Stimulated activated CD4-positive, alpha-beta T cell treated with anti-CD3 and anti-CD28 coated beads, Interleukin-2, amount 100 ng/mL, for 4 hours (primary cell): Measurements from ENCODE around the gene CRACR2B.

Source experiments
- DNase-seq: peaks from one replicate; pipeline ENCODE4 v3.0.0-alpha.2; 2020; ENCODE audit warnings: low read depth

Gene CRACR2B

DNA sequence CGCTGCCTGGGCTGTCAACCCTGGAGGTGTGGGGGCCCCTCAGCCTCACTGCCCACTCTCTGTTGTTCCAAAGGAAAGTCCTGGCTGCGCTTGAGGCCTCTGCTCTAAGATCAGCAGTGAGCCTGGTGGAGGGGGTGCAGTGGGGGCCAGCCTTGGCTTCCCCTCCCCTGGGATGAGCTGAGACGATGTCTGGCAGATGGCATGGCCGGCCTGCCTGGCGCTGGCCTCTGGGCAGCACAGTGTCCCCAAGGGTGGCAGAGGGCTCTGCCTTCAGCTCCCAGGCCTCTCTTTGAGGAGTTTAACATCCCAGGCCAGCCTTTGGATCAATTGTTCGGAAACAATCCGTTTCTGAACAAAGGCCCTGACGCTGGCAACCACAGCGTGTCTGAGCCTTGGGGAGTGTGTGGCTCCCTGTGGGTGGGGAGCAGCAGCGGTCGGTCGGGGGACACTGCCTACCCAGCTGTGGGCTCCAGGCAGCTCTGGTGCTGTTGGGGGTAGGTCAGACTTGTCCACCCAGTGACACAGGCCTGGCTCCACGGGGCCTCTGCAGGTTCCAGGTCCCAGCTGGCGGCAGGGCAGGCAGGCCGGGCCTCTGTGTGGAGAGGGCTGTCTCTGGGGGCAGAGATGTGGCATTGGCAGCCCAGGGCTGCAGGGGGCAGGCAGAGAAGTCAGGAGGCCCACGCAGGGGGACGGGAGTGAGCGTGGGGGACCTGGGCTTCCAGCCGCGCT is 27.0 kb downstream of the CRACR2B start:
- no peak for DNase-seq

DNA sequence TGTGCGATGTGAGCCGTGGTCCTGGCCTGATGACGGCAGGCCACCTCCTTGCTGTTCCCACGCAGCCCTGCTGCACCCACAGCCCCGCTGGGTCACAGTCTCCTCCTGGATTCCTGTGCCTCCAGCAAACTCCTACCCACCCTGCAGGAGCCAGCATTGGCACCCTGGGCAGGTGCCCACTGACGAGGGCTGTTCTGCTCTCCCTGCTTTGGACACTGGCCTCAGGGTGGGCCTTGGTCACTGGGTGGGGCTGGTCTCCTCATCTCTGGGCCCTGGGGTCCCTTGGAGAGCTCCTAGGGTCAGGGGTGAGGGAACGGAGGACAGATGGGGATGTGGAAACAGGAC is 27.6 kb downstream of the CRACR2B start:
- no peak for DNase-seq

DNA sequence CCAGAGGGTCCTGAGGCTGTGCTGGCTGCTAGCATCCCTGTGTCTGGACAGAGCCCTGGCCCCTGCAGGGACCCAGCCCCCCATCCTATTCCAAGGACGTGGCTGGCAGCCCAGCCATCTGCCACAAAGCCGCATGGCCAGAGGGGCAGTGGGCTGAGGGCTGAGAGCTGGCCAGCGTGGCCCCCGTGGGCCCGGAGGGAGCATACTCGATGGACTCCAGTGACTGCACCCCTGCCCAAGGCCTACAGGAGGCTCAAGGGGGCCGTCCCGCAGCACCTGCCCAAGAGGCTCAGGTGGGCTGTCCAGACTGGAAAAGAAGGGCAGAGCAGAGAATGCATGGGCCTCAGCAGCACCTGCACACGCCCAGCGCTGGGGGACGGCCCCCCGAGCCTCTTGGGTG is 28.1 kb downstream of the CRACR2B start:
- no peak for DNase-seq

DNA sequence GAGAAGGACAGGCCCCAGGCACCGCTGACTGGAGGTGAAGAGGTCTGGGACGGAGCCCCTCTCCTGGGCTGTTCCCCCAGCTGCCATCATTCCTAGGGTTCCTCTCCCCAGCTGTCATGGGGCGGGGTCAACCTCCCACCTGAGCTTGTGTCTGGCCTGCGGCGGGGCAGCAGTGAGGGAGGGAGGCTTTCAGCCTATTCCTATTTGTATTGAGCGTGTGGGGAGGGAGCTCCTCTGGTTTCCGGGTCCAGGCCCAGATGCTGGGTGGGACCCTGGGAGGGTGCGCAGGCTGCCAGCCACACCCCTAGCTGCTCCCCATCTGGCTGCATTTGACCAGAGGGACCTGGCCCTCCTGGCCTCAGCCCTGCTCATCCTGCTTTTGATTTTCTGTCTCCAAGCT is 28.7 kb downstream of the CRACR2B start:
- DNase-seq, result no peak

DNA sequence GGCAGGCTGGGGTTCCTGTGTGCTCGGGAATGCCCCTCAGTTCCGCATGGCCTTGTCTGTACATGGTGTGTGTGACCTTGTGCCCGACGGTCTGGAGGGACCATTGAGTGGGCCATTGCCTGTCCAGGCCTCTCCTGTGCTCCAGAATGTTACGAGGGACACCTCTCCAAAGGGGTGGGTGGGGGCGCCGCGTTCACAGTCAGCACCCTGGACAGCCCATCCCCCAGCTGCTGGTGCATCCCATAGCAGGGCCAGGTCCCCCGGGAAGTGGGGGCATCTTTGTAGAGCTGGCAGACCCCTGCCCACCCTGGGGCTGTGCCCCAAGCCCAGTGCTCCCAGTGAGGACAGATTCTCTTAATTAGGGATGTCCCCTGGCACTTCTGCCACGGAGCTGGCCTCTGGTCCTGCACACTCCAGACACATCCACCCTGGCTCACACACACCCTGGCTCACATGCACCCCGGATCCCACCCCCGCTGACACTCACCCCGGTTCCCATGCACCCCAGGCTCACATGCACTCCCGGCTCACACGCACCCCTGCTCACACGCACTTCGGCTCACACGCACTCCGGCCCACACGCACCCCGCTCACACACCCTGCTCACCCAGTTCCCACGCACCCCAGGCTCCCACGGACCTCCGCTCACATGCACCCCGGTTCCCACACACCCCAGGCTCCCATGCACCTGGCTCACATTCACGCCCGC is 30.5 kb downstream of the CRACR2B start:
- no peak for DNase-seq

DNA sequence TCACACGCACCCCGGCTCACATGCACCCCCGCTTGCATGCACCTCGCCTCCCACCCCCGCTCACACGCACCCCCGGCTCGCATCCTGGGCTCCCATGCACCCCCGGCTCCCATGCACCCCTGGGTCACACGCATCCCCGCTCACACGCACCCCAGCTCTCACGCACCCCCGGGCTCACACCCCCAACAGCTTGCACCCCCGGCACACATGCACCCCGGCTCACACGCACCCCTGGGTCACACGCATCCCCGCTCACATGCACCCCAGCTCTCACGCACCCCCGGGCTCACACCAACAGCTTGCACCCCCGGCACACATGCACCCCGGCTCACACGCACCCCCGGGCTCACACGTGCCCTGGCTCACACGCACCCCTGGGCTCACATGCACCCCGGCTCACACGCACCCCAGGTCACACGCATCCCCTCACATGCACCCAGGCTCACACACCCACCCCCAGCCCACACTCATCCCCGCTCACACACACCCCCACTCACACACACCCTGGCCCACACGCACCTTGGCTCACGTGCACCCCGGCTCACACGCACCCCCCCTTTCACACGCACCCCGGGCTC is 31.1 kb downstream of the CRACR2B start:
- DNase-seq, result no peak

DNA sequence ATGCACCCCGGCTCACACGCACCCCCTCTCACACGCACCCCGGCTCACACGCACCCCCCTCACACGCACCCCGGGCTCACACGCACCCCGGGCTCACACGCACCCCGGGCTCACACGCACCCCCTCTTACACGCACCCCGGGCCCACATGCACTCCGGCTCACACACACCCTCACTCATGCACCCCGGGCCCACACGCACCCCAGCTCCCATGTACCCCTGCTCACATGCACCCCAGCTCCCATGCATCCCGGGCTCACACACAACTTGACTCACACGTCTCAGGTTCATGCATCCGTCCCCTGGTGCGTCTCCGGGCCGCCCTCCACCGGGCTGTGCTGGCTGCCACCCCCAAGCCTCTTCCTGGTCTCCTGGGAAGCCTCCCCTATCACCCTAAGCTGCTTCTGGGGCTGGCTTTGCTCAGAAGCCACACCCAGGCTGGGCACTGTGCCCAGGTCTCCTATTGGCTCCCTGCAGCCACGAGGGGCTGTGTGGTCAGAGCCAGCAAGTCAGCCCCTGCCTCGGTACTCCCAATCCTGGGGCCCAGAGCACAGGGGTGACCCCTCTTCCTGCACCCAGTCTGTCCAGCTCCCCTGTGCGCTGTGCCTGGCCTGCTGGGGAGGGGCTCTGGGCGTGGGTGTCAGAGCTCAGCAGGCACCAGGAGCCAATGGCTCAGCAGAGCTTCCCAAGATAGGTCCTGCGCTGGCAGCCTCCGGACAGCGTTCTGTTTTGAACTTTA is 31.8 kb downstream of the CRACR2B start:
- DNase-seq, result no peak

DNA sequence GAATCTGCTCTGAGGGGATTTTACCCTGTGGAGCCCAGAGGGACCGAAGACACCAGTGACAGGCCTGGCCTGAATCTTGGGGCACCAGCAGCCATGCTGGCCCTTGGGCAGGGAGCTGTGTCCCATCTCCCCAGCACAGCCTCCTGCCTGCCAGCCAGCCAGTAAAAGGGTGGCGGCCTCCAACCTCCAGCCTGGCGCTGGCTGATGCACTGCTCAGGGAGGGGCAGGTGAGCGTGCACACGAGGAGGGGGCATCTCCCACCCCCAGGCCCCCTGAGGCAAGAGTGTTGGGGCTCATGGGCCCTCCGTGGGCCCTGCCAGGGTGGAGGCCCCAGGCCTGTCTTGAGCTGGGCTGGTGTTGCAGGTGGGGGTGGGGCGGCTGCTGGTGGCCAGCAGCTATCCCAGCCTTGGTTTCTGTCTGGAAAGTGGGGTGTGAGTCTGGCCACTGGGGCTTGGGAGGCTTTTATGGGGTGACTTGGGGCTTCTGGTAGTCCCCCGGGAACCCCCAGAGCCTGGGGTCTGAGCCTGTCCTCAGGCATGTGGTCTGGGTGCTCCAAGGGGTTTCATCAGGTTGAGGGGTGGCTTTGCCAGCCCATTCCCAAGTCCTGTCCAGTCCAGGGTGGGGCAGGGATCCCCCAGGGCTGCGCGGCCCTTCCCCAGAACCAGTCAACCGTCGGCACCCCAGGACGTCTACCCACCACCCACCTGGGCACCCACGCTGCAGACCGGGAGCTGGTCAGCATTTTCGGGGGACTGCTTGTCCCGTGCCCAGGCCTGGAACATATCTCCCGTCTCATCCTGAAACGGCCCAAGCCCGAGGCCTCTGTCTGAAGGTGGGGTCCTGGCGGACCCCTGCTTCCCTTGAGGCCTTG is 32.8 kb downstream of the CRACR2B start:
- DNase-seq, result no peak

DNA sequence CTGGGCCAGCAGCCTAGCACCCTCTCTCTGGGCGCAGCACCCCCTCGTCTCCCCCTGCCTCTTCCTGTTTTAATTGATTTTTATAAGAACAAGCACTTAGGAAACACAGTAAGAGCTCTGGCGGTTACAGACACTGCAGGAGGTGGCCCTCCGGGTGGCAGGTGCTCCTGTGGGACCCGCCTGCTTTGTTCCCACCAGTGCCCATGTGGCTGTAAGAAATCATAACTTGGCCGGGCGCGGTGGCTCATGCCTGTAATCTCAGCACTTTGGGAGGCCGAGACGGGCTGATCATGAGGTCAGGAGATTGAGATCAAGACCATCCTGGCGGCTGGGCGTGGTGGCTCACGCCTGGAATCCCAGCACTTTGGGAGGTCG is 33.4 kb downstream of the CRACR2B start:
- DNase-seq, result no peak

DNA sequence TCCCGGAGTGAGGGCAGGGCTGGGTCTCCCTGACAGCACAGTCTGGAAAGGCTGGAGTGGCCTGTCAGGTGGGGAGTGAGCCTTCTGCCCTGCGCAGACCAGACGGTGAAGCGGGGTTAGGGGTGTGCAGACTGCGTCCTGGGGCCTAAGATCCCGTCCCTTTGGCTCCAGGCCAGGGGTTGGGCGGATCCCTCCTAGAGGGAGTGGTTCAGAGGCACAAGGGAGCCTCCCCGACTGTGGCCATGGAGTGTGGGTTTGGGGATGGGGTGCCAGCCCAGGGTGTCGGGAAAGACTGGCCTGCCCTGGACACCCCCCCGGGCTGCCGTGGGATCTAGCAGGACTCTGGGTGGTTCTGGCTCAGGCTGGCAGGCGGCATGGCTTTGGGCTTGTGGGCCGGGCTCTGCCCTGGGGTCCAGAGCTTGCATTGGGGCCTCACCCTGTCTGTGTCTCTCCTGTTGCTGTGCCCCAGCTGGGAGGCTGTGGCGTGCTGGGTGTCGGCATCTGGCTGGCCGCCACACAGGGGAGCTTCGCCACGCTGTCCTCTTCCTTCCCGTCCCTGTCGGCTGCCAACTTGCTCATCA is 34.5 kb downstream of the CRACR2B start:
- DNase-seq, result no peak

DNA sequence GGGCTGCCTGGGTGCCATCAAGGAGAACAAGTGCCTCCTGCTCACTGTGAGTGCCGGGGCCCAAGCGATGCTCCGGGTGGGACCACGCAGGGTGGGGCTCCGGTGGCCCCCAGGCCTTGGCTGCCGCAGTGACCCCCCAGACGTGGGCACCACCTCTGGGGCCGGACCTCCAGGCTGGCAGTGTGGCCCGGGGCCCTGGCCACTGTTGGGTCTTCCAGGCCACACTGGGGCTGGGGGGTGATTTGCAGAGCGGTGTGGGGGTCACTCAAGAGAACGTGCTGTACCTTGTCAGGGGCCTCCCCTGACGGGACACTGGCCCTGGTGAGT is 34.9 kb downstream of the CRACR2B start:
- DNase-seq, result no peak

DNA sequence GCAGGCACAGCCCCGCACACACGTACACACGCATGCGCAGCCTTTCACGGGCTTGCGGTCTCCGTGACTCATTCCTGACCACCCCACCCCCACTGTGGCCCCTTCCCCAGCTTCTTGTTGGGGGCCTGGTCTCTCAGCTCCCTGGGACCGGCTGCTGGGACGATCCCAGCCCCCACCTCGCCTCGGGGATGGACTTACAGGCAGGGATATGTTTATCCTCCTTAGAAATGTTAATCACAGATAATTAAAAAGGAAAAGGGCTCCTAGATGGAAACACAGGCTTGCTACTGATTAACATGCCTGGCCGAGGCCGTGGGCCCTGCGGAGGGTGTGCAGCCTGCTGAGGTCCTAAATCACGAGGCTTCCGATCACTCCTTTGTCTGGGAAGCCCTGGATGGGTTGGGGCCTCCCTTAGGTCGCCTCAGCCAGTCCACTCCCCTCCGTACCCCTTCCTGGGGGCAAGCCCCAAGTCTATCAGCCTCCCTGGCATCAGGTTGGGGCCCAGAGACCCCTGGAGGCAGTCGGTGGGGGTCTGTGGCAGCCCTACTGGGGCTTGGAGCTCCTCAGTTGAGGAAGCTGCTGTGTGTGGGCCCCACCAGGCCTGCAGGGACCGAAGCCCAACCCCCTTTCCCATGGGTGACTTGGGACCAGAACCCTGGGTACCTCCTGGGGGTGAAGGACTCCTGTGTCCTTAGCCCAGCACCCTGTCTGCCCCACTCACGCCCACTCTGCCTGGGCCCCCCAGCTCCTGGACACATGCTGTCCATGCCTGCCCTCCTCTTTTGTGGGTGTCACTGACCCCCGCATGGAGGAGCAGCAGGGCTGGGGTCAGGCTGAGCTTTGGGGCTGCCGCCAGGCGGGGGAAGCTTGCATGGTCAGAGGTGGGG is 35.5 kb downstream of the CRACR2B start:
- DNase-seq, result no peak

DNA sequence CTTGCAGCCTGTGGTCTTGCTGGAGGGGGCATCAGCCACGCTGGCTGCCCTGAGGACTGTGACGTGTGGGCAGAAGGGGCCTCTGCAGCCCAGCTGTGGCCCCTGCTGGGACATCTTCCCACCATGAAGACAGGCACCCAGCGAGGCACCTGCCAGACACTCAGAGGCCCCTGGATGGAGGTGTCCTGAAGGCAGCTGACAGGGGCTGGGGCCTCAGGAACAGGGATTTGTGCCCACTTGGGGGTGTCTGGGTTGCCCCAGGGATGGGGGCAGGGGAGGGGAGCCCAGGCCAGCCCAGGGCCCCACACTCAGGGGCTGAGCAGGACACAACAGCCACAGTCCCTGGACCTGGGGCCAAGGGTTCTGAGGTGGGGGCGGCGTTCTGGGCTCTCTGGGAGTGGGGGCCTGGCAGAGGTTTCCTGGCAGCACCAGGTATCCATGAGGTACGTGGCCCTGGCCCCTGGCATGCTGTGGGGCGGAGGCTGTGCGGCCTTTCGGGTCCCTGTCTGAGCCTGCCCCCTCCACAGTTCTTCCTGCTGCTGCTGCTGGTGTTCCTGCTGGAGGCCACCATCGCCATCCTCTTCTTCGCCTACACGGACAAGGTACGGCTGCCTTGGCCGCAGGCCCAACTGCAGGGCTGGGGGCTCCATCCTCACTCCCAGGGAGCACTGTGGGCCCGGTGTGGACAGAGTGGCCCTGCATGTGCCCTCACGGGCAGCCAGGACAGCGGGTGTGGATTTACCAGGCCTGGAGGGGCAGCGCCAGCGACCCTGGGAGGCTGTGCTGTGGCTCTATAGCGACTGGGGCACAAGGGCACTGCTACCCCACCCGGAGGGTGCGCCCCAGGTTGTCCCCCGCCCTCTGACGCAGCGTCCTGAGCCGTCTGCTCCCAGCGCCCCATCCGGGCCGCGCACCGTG is 36.5 kb downstream of the CRACR2B start:
- no peak for DNase-seq

DNA sequence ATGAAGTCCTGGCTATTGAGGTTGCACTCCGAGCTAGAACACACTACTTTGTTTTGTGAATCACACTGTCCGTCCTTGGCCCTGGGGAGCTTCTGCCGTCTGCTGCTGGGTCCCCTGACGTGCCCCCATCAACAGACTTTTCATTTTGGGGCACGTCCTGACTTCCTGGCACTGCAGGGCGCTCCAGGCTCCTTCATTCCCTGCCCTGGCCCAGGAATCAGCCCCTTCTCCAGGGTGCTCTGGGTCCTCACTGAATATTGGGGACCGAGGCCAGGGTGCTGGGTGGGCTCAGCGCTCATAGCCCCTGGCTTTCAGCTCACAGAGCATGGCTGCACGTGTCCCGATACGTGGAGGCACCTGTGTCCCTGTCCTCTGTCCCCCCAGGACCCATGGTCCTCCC is 37.2 kb downstream of the CRACR2B start:
- no peak for DNase-seq

DNA sequence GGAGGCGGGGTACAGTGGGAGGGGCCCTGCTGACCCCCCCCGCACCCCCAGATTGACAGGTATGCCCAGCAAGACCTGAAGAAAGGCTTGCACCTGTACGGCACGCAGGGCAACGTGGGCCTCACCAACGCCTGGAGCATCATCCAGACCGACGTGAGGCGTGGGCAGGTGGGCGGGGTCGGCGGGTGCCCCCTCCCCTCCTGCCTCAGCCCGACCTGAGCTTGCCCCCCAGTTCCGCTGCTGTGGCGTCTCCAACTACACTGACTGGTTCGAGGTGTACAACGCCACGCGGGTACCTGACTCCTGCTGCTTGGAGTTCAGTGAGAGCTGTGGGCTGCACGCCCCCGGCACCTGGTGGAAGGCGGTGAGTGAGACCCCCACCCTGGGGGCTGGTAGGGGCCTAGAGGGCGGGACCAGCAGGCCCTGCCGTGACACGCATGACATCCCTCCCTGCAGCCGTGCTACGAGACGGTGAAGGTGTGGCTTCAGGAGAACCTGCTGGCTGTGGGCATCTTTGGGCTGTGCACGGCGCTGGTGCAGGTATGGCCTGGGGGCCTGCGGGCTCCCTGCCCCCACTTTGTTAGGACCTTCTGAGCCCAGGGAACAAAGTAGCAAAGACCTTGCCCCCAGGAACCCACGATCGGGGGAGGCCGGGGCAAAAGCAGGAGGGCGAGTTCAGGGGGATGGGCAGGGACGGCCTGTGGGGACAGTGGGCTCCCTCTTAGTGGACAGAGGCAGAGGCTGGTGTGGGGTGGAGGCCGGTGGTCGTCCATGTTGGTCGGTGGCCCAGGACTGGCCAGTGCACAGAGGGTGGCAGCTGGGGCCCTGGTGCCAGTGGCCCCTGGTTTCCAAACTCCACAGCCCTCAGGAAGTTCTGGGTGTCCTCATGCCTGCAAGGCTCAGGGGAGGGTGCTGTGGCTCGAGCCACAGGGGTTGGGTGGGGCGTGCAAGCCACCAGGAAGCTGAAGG is 38.0 kb downstream of the CRACR2B start:
- DNase-seq, result no peak

DNA sequence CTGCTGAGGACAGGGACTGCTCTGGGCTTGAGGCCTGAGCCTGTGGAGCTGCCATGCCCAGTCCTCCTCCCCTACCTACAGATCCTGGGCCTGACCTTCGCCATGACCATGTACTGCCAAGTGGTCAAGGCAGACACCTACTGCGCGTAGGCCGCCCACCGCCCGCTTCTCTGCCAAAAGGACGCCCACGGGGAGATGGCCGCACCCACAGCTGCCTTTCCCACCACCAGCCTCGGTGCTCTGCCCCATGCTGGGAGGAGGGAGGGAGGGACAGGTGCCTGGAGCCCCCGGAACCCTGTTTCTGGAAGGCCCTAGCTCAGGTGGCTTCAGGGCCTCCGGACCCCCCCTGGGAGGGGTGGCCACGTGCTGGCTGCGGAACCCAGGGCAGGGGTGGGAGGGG is 38.8 kb downstream of the CRACR2B start:
- no peak for DNase-seq

DNA sequence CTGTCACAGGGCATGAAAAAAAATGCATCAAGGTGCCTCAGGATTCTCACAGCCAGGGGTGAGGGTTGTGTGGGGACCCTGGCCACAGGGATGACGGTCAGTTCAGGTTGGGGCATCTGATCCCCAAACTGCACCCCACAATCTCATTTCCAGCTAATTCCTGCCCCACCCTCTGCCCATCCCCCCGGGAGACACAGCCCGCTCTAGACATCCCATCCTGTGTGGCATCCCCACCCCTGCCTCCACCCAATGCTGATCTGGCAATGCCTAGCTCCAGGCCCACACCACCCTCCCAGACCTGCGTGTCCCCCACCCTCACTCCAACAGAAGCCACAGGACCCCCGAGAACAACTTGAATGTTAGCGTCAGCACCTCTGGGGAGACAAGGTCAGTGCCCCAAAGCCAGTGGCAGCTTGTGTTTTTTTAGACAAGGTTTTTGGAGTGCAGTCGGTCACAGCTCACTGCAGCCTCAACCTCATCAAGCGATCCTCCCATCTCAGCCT is 40.2 kb downstream of the CRACR2B start:
- DNase-seq, result no peak

DNA sequence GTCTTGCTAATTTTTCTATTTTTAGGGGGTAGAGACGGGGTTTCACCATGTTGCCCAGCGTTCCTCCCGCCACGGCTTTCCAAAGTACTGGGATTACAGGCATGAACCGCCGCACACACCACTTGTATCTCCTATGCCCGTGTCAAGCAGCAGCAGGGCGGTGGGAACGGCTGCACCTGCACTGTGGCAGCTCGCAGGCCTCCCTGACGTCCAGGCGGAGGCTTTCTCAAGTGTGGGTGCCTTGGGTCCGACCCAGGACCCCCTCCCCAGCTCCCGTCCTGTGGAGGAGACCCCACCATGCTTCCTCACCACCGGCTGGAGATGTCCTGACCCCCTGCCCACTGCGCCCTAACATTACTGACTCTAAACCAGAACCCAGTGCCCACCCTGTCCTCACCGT is 40.7 kb downstream of the CRACR2B start:
- no peak for DNase-seq
